Measurements from ENCODE around the gene PRPF19. TPM values are rescaled to one million over a fixed set of nuclear protein-coding genes. Genes with fewer than 3 reads are reported as not detected.

PRPF19 gene
- total and polyA plus RNA-seq, 2 of the 4 experiments (the other 2 are of a cell fraction): 29.8 to 50.4 TPM

DNA sequence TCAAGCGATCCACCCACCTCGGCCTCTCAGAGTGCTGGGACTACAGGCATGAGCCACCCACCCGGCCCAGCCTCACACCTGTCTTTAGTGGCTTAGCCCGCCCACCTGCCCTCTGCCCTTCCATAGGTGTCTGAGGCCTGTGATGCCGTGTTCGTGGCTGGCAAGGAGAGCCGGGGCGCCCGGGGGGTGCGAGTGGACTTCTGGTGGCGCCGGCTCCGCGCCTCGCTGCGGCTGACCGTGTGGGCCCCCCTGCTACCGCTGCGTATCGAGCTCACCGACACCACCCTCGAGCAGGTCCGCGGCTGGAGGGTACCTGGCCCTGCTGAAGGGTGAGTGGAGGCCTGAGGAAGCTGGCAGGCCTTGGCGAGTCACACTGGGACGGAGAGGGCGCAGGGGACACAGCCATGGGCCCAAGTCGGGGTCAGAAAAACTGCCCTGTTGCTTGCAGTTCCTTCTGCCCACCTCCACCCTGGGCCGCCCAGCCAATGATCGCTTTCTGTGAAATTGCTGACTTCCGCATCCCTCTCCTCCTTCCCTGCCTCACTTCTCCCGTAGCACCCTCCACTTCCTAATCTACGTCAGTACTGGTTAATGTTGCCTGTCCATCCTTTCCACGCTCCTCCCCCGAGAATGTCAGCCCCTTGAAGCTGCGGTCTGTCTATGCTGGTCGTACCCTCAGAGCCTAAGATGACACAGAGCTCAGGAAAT lies 27.2 kb upstream of the PRPF19 start:
- H3K27me3 ChIP-seq (ENCODE audit: control insufficient read depth, insufficient read depth, low read length): no peaks in the 10 kb centered on the region
- H3K14ac ChIP-seq (replicated peaks; ENCODE audit: low read depth, low read length): no peak overlapping the region
- H3K9me3 ChIP-seq (ENCODE audit: control insufficient read depth, insufficient read depth, low read length): no peaks in the 10 kb centered on the region
- H2BK120ac ChIP-seq (ENCODE audit: low read depth, low read length): no peak overlapping the region
- H4K8ac ChIP-seq (ENCODE audit: low read depth in 2 of 2, low read length in 2 of 2): no peak overlapping the region
- H3K4me2 ChIP-seq (ENCODE audit: low read depth, low read length): no peak overlapping the region
- ATAC-seq (ENCODE audit: low read depth): no peak
- no peaks in the 10 kb centered on the region; the same call in 1 of the 2 replicates for H3K4me1 ChIP-seq (ENCODE audit: control insufficient read depth, insufficient read depth, low read length)
- no TSS peak for BruUV-seq (replicated peaks)
- WGBS, 2 experiments (ENCODE audit: extremely low coverage in 2 of 2, insufficient read length in 1 of 2): 80% methylated on average over 4 of the region's 37 CpGs; no CpG with 5 or more reads in 1 of the 2 experiments
- in situ Hi-C loops (cut with MboI; ENCODE audit: low sequenced_read_pairs): no loop called here
- H3K18ac ChIP-seq (ENCODE audit: low read depth, low read length): no peak overlapping the region
- no peak overlapping the region for H3K9ac ChIP-seq (ENCODE audit: low read depth, low read length)
- H3K27ac ChIP-seq (ENCODE audit: insufficient read depth, low read length): no peak overlapping the region
- H4K91ac ChIP-seq (ENCODE audit: insufficient read depth, low read depth, low read length): no peak overlapping the region
- H2AK9ac ChIP-seq (replicated peaks; ENCODE audit: low read depth, low read length, poor library complexity): no peak overlapping the region
- H2AK5ac ChIP-seq (ENCODE audit: low read depth, low read length): no peak overlapping the region
- peaks cover 54% of the 10 kb centered on the region for H3K36me3 ChIP-seq (ENCODE audit: control insufficient read depth, insufficient read depth, low read length)
- dilution Hi-C loops (cut with HindIII; ENCODE audit: low sequenced_read_pairs, unreplicated experiment): no loop called here
- H3K9me1 ChIP-seq (ENCODE audit: insufficient read depth, low read length): no peaks in the 10 kb centered on the region
- no peak overlapping the region for H2BK20ac ChIP-seq (ENCODE audit: low read depth, low read length)
- no peak overlapping the region for H3K56ac ChIP-seq (ENCODE audit: extremely low read depth, insufficient read depth, low read length)
- no peak for DNase-seq
- no peak overlapping the region for H2BK5ac ChIP-seq (ENCODE audit: low read depth, low read length, poor library complexity, severe bottlenecking)
- H4K5ac ChIP-seq (ENCODE audit: low read depth, low read length): no peak overlapping the region
- H3K23ac ChIP-seq (ENCODE audit: low read depth, low read length): no peak overlapping the region
- H3K79me1 ChIP-seq (ENCODE audit: low read depth in 1 of 2, low read length in 2 of 2): no peaks in the 10 kb centered on the region; a peak in 1 of 4 replicates
- H3K4me3 ChIP-seq (ENCODE audit: insufficient read depth, low read depth, low read length): no peak overlapping the region
- no peak for TF ChIP-seq RCOR1 (IDR thresholded peaks at IDR 0.05; ENCODE audit: insufficient replicate concordance, low read length)
- TF ChIP-seq, protein P1, sequence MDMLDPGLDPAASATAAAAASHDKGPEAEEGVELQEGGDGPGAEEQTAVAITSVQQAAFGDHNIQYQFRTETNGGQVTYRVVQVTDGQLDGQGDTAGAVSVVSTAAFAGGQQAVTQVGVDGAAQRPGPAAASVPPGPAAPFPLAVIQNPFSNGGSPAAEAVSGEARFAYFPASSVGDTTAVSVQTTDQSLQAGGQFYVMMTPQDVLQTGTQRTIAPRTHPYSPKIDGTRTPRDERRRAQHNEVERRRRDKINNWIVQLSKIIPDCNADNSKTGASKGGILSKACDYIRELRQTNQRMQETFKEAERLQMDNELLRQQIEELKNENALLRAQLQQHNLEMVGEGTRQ (IDR thresholded peaks at IDR 0.05; ENCODE audit: low read depth, low read length): no peak
- no peak for TF ChIP-seq MAZ (IDR thresholded peaks at IDR 0.05; ENCODE audit: borderline replicate concordance, low read depth, low read length)
- TF ChIP-seq MAFK (IDR thresholded peaks at IDR 0.05; ENCODE audit: low read depth, low read length): no peak
- no peak for TF ChIP-seq CEBPB (IDR thresholded peaks at IDR 0.05; ENCODE audit: low read depth, low read length)
- TF ChIP-seq, protein P2, sequence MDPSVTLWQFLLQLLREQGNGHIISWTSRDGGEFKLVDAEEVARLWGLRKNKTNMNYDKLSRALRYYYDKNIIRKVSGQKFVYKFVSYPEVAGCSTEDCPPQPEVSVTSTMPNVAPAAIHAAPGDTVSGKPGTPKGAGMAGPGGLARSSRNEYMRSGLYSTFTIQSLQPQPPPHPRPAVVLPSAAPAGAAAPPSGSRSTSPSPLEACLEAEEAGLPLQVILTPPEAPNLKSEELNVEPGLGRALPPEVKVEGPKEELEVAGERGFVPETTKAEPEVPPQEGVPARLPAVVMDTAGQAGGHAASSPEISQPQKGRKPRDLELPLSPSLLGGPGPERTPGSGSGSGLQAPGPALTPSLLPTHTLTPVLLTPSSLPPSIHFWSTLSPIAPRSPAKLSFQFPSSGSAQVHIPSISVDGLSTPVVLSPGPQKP (IDR thresholded peaks at IDR 0.05; ENCODE audit: borderline replicate concordance, low read depth, low read length): no peak
- TF ChIP-seq CHD1 (IDR thresholded peaks at IDR 0.05; ENCODE audit: low read depth, low read length): no peak
- no peak for TF ChIP-seq RAD21 (IDR thresholded peaks at IDR 0.05; ENCODE audit: low read length)
- TF ChIP-seq MXI1 (IDR thresholded peaks at IDR 0.05; ENCODE audit: borderline replicate concordance, low read depth, low read length): no peak
- no peak for TF ChIP-seq FOS (IDR thresholded peaks at IDR 0.05; ENCODE audit: low read depth, low read length)
- no peak for TF ChIP-seq SMC3 (IDR thresholded peaks at IDR 0.05; ENCODE audit: low read depth, low read length)
- no peak for TF ChIP-seq NFE2L2 (IDR thresholded peaks at IDR 0.05; ENCODE audit: low read depth, low read length)
- no peak for TF ChIP-seq BHLHE40 (IDR thresholded peaks at IDR 0.05; ENCODE audit: low read depth, low read length)
- no peak for TF ChIP-seq POLR2A (IDR thresholded peaks at IDR 0.05; ENCODE audit: low read depth, low read length)
- TF ChIP-seq, protein P3, sequence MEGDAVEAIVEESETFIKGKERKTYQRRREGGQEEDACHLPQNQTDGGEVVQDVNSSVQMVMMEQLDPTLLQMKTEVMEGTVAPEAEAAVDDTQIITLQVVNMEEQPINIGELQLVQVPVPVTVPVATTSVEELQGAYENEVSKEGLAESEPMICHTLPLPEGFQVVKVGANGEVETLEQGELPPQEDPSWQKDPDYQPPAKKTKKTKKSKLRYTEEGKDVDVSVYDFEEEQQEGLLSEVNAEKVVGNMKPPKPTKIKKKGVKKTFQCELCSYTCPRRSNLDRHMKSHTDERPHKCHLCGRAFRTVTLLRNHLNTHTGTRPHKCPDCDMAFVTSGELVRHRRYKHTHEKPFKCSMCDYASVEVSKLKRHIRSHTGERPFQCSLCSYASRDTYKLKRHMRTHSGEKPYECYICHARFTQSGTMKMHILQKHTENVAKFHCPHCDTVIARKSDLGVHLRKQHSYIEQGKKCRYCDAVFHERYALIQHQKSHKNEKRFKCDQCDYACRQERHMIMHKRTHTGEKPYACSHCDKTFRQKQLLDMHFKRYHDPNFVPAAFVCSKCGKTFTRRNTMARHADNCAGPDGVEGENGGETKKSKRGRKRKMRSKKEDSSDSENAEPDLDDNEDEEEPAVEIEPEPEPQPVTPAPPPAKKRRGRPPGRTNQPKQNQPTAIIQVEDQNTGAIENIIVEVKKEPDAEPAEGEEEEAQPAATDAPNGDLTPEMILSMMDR (conservative IDR thresholded peaks at IDR 0.05; ENCODE audit: low read depth, low read length): no peak
- no peak for TF ChIP-seq RFX5 (IDR thresholded peaks at IDR 0.05; ENCODE audit: low read depth, low read length)
- no peak overlapping the region for H3K4ac ChIP-seq (ENCODE audit: low read depth, low read length)
- intact Hi-C loops (cut with micrococcal nuclease): no loop called here
- H4K20me1 ChIP-seq (ENCODE audit: insufficient read depth, low read length): no peaks in the 10 kb centered on the region
- no peak overlapping the region for H2BK15ac ChIP-seq (ENCODE audit: low read depth, low read length)
- CTCF ChIA-PET: no interaction called here
- POLR2A ChIA-PET (ENCODE audit: unreplicated experiment): no interaction called here
- H2AFZ ChIP-seq (replicated peaks; ENCODE audit: low read length, poor library complexity): no peak overlapping the region
